ENCODE measurements around the gene OR6S1. TPM values are rescaled to one million over a fixed set of nuclear protein-coding genes. Genes with fewer than 3 reads are reported as not detected.
A peak's percentile ranks its signal among the peaks of the same experiment; 100 is the strongest.
"Not testable (repeated sequence)": the region's sequence is repeated elsewhere in the genome, so short reads cannot be mapped to it uniquely, and the experiment has no call there.

OR6S1 gene
- total and polyA plus RNA-seq, 5 experiments from 2014 or later: not detected

- H3K27me3 Mint-ChIP-seq: peaks cover 13 to 37% (median 28%) of the 10 kb centered on the region in 5 donors
- no peaks in the 10 kb centered on the region for H3K4me1 Mint-ChIP-seq
- ATAC-seq (no peak), DNase-seq (no peak)
- POLR2A ChIA-PET: no interaction called here
- no peak overlapping the region for H3K4me3 Mint-ChIP-seq
- H3K27ac Mint-ChIP-seq: no peak overlapping the region
- H3K9me3 Mint-ChIP-seq: no peaks in the 10 kb centered on the region
- H3K36me3 Mint-ChIP-seq: no peaks in the 10 kb centered on the region
Measured at GRCh38 chr14:20644520-20644919, 3.0 kb upstream of the OR6S1 start.

GRCh38 chr14:20642755-20643154 is 1.3 kb upstream of the OR6S1 start:
- ATAC-seq, H3K27ac Mint-ChIP-seq, H3K4me3 Mint-ChIP-seq, DNase-seq, H3K9me3 Mint-ChIP-seq, H3K36me3 Mint-ChIP-seq, H3K4me1 Mint-ChIP-seq, POLR2A ChIA-PET: not testable (repeated sequence)
- H3K27me3 Mint-ChIP-seq: peaks cover 6 to 32% (median 23%) of the 10 kb centered on the region in 5 donors

DNA sequence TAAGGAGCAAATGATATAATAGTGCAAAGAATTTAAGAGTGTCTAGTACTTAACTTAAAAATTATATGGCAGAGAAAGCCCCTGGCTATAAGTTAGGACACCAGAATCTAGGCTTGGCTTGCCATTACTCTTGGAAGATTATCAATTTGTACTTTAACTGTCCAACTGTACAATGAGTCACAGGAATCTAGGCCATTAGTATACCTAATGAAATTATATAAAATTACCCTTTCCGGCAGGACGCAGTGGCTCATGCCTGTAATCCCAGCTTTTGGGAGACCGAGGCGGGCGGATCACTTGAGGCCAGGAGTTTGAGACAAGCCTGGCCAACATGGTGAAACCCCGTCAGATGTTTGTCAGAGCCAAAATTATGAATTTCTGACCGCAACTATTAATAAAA is 691 bp upstream of the OR6S1 start:
- no peak for ATAC-seq
- no peaks in the 10 kb centered on the region for H3K9me3 Mint-ChIP-seq
- H3K27me3 Mint-ChIP-seq: peaks cover 6 to 32% (median 23%) of the 10 kb centered on the region in 5 donors
- no peak overlapping the region for H3K4me3 Mint-ChIP-seq
- POLR2A ChIA-PET: no interaction called here
- no peak overlapping the region for H3K27ac Mint-ChIP-seq
- H3K36me3 Mint-ChIP-seq: no peaks in the 10 kb centered on the region
- no peaks in the 10 kb centered on the region for H3K4me1 Mint-ChIP-seq
- DNase-seq: no peak

DNA sequence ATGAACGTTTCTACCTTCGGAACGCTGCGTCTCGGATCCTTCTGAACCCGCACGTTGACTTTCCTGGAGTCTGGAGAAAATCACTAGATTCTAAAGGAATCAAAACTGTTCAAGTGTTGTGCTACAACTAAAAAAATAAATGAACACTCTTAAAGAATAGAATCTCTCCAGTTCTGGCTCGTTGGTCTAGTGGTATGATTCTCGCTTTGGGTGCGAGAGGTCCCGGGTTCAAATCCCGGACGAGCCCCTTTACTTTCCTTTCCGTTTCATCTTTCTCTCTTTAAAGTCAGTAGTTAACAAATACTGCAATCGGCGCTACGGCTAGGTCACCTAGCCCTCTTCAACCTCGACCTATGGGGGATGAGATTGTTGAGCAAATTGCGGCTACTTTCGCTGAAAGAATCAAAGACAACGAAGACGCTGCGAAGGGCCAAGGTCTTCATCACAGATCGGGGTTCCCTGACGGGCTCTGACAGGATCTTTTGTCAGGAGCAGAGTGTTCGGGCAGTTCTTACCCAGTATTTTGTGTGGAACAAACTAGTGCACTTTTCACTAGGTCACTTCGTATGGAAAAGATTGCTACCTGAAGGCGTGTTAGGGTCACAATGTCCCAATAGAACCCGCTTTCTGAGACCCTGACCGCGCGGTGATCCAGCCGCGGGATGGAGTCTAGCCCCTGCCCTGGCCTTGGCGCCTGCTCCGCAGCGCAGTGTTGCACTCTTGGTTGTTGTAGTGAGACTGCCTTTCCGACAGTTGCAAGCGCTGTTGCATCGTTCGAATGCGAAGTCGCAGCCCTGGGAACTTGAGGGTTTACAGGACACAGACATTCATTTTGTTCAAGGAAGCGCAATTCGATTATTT is 8.4 kb downstream of the OR6S1 start:
- peak overlapping the region; percentile 25 to 98 (median 77) for H3K27ac Mint-ChIP-seq
- peaks cover 0 to 9% (median 2%) of the 10 kb centered on the region in 9 donors for H3K9me3 Mint-ChIP-seq
- H3K36me3 Mint-ChIP-seq: no peaks in the 10 kb centered on the region
- ATAC-seq (peak; percentile 60 to 70), DNase-seq (peak in 8 of 10 donors; percentile 44 to 80 (median 62))
- peak overlapping the region; percentile 79 to 93 (median 87) for H3K4me3 Mint-ChIP-seq
- peaks cover 26 to 53% (median 49%) of the 10 kb centered on the region in 4 donors for H3K4me1 Mint-ChIP-seq
- peaks cover 0 to 46% (median 3%) of the 10 kb centered on the region in 5 donors for H3K27me3 Mint-ChIP-seq
- POLR2A ChIA-PET: interaction anchor here (0.9 to 3.1 kb wide), 3 partner anchors 19 to 290 kb away, joined by 3 to 20 read pairs (median 3); partner anchors contain the start of gene PARP2

DNA sequence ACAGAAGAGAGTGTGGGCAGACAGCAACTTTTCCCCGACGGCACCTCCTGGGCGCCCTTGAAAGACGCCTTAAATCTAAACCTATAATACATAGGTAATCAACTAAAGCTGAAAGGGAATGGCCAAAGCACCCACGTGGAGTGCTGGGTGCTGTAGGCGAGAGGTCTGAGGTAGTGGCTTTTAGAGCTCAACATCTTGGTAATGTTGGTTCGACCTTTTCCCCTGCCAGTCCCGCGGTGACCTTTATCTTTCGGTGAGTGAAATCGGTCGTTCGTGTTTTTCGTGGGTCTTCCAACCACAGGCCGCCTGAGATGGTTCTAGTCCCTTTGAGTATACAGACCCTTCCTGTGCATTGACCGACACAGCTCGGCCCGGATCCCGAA is 9.1 kb downstream of the OR6S1 start:
- Mint-ChIP-seq H3K4me1 (peaks cover 28 to 59% (median 55%) of the 10 kb centered on the region in 4 donors), H3K36me3 (no peaks in the 10 kb centered on the region), H3K9me3 (peaks cover 0 to 9% (median 2%) of the 10 kb centered on the region in 9 donors), H3K27me3 (peaks cover 0 to 52% (median 3%) of the 10 kb centered on the region in 5 donors), H3K27ac (peak overlapping the region; percentile 25 to 98 (median 77)), H3K4me3 (peak overlapping the region; percentile 79 to 93 (median 87))
- DNase-seq (peak in 1 of 10 donors; percentile 31), ATAC-seq (peak; percentile 1 to 24)
- POLR2A ChIA-PET: interaction anchor here (0.9 to 3.3 kb wide), 4 partner anchors 19 to 290 kb away, joined by 3 to 36 read pairs (median 12); partner anchors contain the start of gene PARP2

GRCh38 chr14:20631880-20632389 is 9.6 kb downstream of the OR6S1 start:
- Mint-ChIP-seq H3K4me3 (peak overlapping the region; percentile 79 to 93 (median 87)), H3K9me3 (peaks cover 0 to 9% (median 2%) of the 10 kb centered on the region in 9 donors), H3K27me3 (peaks cover 0 to 54% (median 3%) of the 10 kb centered on the region in 5 donors), H3K4me1 (peaks cover 29 to 64% (median 59%) of the 10 kb centered on the region in 4 donors), H3K36me3 (no peaks in the 10 kb centered on the region), H3K27ac (peak overlapping the region in 7 of 10 donors; percentile 21 to 98 (median 49))
- ATAC-seq (peak in 1 of 2 donors; percentile 8), DNase-seq (no peak)
- POLR2A ChIA-PET: interaction anchor here (0.9 to 3.3 kb wide), 4 partner anchors 18 to 289 kb away, joined by 3 to 36 read pairs (median 12); partner anchors contain the start of gene PARP2

- peaks cover 0 to 48% (median 3%) of the 10 kb centered on the region in 5 donors for H3K27me3 Mint-ChIP-seq
- peak in 9 of 10 donors; percentile 24 to 76 (median 67) for DNase-seq
Measured at GRCh38 chr14:20631023-20631879, 10.2 kb downstream of the OR6S1 start.

DNA sequence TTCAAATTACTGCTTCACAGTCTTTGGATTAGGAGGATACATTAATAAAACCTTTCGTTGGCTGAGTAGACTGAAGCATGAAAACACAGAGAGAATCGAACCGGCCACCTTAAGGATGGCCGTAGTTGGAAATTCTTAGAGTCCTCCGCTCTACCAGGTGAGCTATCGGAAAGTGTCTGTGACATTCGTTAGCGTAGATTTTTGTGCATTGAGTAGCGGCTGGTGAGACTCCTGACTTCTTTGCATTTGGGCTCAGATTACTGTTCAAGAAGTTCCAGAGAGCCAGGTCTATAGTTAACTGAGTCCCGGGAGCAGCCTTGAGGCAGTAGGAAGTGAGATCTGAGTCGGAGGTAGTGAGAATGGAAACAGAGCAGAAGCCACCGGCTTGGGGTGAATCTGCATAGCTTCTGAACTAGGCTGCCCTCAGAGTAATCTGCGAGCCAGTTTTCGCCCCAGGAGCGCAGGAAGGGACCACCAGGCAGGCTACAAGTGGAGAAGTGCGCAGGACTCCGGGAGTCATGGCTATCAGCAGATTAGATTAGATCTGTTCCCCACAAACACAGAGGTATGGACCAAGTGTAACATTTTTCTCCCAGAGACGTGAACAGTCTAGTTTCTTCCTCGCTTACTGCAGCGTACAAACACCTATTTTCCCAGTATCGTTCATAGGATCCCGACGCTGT is 11.0 kb downstream of the OR6S1 start:
- Mint-ChIP-seq H3K4me3 (peak overlapping the region; percentile 79 to 93 (median 86)), H3K4me1 (peaks cover 35 to 78% (median 72%) of the 10 kb centered on the region in 4 donors), H3K27me3 (peaks cover 0 to 46% (median under 1%) of the 10 kb centered on the region in 5 donors), H3K27ac (peak overlapping the region; percentile 33 to 98 (median 77)), H3K9me3 (peaks cover 0 to 13% (median 2%) of the 10 kb centered on the region in 9 donors), H3K36me3 (no peaks in the 10 kb centered on the region)
- DNase-seq: peak in 5 of 10 donors; percentile 39 to 60 (median 53)
- POLR2A ChIA-PET: interaction anchor here (1.0 to 3.3 kb wide), 3 partner anchors 8 to 52 kb away, joined by 3 to 36 read pairs (median 20); no protein-coding TSS in a partner anchor
- peak; percentile 35 to 43 for ATAC-seq

More at GRCh38 chr14:20631023-20631879, 10.2 kb downstream of the OR6S1 start:
- H3K27ac Mint-ChIP-seq: peak overlapping the region; percentile 4 to 98 (median 77)
- H3K4me1 Mint-ChIP-seq: peaks cover 34 to 70% (median 66%) of the 10 kb centered on the region in 4 donors
- peaks cover 0 to 9% (median 2%) of the 10 kb centered on the region in 9 donors for H3K9me3 Mint-ChIP-seq
- H3K36me3 Mint-ChIP-seq: no peaks in the 10 kb centered on the region
- POLR2A ChIA-PET: interaction anchor here (1.0 to 3.3 kb wide), 3 partner anchors 9 to 51 kb away, joined by 3 to 36 read pairs (median 20); no protein-coding TSS in a partner anchor
- ATAC-seq: peak; percentile 16 to 38
- H3K4me3 Mint-ChIP-seq: peak overlapping the region; percentile 79 to 93 (median 87)

DNA sequence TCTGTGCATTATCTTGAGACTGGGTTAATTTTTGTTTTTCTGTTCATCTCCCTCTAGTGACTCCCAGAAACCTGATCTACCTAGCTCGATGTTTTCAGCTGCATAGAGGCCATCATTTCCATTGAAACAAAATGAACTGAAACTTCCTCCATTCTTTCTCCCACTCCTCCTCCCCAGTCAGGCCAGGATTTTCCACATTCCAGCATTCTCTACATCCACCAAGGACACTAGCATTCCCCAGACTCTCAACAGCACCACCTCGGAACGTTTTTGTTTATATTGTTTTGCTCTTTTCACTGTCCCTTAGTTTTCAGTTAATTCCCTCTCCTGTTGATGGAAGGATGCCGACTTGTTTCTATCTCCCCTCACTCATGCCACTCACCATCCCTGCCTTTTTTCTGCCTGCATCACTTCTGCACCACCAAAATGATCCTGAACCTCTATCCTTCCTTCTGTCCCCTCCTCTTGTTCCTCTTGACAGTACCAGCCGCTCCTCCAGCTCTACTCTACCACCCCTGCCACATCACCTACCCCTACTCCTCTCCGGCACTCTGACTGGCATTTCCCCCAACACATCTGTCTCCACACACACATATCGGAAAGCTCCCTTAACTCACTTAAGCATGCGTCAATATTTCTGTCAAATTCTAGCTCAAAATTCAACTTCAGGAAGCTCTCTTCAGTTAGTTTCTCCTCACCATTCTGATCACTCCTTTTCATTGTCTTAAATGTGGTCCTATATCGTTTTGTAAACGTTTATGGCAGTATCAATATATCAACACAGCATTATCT is 13.2 kb downstream of the OR6S1 start:
- POLR2A ChIA-PET: interaction anchor here (1.0 kb wide), 1 partner anchor 14 kb away, joined by 3 read pairs; no protein-coding TSS in a partner anchor
- Mint-ChIP-seq H3K27ac (peak overlapping the region in 1 of 10 donors; percentile 3), H3K9me3 (peaks cover 0 to 9% (median 0%) of the 10 kb centered on the region in 9 donors), H3K36me3 (peaks cover 0 to 2% (median 0%) of the 10 kb centered on the region in 3 donors), H3K4me3 (peak overlapping the region in 6 of 10 donors; percentile 1 to 28 (median 12)), H3K27me3 (peaks cover 0 to 41% (median 0%) of the 10 kb centered on the region in 5 donors), H3K4me1 (peaks cover 49 to 89% (median 84%) of the 10 kb centered on the region in 4 donors)
- no peak for ATAC-seq
- no peak for DNase-seq

DNA sequence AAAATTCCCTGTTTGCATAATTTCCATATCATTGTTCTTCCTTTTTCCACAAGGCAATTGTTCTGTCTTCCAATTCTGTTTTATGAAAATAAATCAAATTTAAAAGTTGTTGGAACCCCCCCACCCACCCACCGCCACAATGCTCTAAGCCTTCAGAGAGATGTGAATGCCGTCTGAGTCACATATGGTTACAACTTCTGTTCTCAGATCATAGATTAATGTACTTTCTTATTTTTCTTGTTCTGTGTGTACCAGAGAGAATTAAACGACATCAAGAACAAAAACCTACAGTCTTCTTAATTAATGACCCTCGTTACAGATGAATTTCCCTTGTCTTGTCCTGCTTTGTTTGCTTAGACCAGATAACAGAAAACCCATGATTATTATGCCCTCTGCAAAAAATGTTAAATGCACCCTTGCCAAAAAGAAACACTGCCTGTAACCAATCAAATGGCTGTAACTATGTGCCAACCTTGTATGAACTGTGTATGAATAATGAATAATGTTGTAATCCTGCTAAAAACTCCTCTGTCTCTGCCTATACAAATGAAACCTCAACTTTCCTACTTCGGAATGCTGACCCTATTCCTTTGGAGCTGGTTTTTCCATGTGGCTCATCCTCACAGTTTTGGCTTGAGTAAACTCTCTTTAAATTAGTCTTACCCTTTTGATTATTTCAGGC is 14.0 kb downstream of the OR6S1 start:
- peak overlapping the region in 5 of 10 donors; percentile 12 to 68 (median 16) for H3K4me3 Mint-ChIP-seq

More for the DNA sequence above, 14.0 kb downstream of the OR6S1 start:
- POLR2A ChIA-PET: interaction anchor here (0.6 to 1.0 kb wide), 2 partner anchors 14 to 54 kb away, joined by 3 read pairs; no protein-coding TSS in a partner anchor
- H3K27me3 Mint-ChIP-seq: peaks cover 0 to 37% (median 0%) of the 10 kb centered on the region in 5 donors
- DNase-seq (no peak), ATAC-seq (no peak)
- H3K27ac Mint-ChIP-seq: peak overlapping the region in 3 of 10 donors; percentile 3 to 18 (median 12)
- H3K9me3 Mint-ChIP-seq: peaks cover 0 to 9% (median 0%) of the 10 kb centered on the region in 9 donors
- H3K4me1 Mint-ChIP-seq: peaks cover 50 to 89% (median 84%) of the 10 kb centered on the region in 4 donors
- H3K36me3 Mint-ChIP-seq: peaks cover 0 to 2% (median 0%) of the 10 kb centered on the region in 3 donors

Data from naive thymus-derived CD8-positive, alpha-beta T cell (primary cell).